ENCODE data around the gene PCSK5. TPM values are rescaled to one million over a fixed set of nuclear protein-coding genes. Genes with fewer than 3 reads are reported as not detected.

Gene PCSK5
- total and polyA plus RNA-seq, 2 donors (not counting 3 experiments of a cell fraction or from before 2014, with no cell fraction given): 2.6 to 4.8 TPM

- Histone ChIP-seq H3K9ac (replicated peaks; ENCODE audit: extremely low read depth, insufficient read depth, low read length) (no peak overlapping the region), H3K9me3 (replicated peaks; ENCODE audit: control insufficient read depth, insufficient read depth, low read length) (no peaks in the 10 kb centered on the region), H3K27me3 (ENCODE audit: control insufficient read depth in 2 of 2, insufficient read depth in 2 of 2, low read length in 2 of 2) (no peaks in the 10 kb centered on the region), H3K4me3 (replicated peaks in 1 of 3; ENCODE audit: insufficient read depth in 1 of 3, low read depth in 1 of 3, low read length in 3 of 3) (no peak overlapping the region), H3K27ac (ENCODE audit: insufficient read depth, low read depth, low read length) (no peak overlapping the region), H3K9me1 (replicated peaks; ENCODE audit: control insufficient read depth, extremely low read depth, insufficient read depth, low read length) (no peaks in the 10 kb centered on the region), H2AFZ (ENCODE audit: low read depth, low read length) (no peak overlapping the region), H3K4me2 (ENCODE audit: insufficient read depth, low read length) (no peak overlapping the region), H3K79me2 (ENCODE audit: control insufficient read depth, insufficient read depth, low read length) (no peaks in the 10 kb centered on the region), H3K36me3 (ENCODE audit: control insufficient read depth in 2 of 2, extremely low read depth in 1 of 2, insufficient read depth in 2 of 2, low read length in 2 of 2) (no peaks in the 10 kb centered on the region), H4K20me1 (replicated peaks; ENCODE audit: control insufficient read depth, extremely low read depth, insufficient read depth, low read length) (no peaks in the 10 kb centered on the region), H3K4me1 (ENCODE audit: control insufficient read depth, extremely low read depth, insufficient read depth, low read length) (no peaks in the 10 kb centered on the region)
- dilution Hi-C loops (cut with MboI; ENCODE audit: extremely low pct_ligation_motif_present, low sequenced_read_pairs): no loop called here
- DNase-seq (ENCODE audit: low read depth, low spot score): no peak
- TF ChIP-seq EZH2 (IDR thresholded peaks at IDR 0.05; ENCODE audit: borderline replicate concordance, low read depth, low read length, severe bottlenecking): no peak
- TF ChIP-seq POLR2A (IDR thresholded peaks at IDR 0.05; ENCODE audit: low read depth, low read length): no peak
- no peak for TF ChIP-seq GATA2 (IDR thresholded peaks at IDR 0.05; ENCODE audit: insufficient read depth, insufficient read length, low read depth, low read length)
- TF ChIP-seq, protein P1, sequence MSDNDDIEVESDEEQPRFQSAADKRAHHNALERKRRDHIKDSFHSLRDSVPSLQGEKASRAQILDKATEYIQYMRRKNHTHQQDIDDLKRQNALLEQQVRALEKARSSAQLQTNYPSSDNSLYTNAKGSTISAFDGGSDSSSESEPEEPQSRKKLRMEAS (IDR thresholded peaks at IDR 0.05; ENCODE audit: insufficient read depth, insufficient read length): no peak
- no peak for TF ChIP-seq JUN (IDR thresholded peaks at IDR 0.05; ENCODE audit: borderline replicate concordance, insufficient read depth, insufficient read length, low read depth)
- TF ChIP-seq, protein P2, sequence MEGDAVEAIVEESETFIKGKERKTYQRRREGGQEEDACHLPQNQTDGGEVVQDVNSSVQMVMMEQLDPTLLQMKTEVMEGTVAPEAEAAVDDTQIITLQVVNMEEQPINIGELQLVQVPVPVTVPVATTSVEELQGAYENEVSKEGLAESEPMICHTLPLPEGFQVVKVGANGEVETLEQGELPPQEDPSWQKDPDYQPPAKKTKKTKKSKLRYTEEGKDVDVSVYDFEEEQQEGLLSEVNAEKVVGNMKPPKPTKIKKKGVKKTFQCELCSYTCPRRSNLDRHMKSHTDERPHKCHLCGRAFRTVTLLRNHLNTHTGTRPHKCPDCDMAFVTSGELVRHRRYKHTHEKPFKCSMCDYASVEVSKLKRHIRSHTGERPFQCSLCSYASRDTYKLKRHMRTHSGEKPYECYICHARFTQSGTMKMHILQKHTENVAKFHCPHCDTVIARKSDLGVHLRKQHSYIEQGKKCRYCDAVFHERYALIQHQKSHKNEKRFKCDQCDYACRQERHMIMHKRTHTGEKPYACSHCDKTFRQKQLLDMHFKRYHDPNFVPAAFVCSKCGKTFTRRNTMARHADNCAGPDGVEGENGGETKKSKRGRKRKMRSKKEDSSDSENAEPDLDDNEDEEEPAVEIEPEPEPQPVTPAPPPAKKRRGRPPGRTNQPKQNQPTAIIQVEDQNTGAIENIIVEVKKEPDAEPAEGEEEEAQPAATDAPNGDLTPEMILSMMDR (IDR thresholded peaks at IDR 0.05; ENCODE audit: extremely low read depth in 1 of 2, insufficient read depth in 1 of 2, low read depth in 1 of 2, low read length in 2 of 2): no peak
- TF ChIP-seq FOS (IDR thresholded peaks at IDR 0.05; ENCODE audit: borderline replicate concordance, insufficient read depth, low read length): no peak
- TF ChIP-seq MYC (IDR thresholded peaks at IDR 0.05; ENCODE audit: low read depth, low read length): no peak
- TF ChIP-seq POLR2AphosphoS5 (IDR thresholded peaks at IDR 0.05; ENCODE audit: insufficient read depth, low read depth, low read length): no peak
- POLR2A ChIA-PET: no interaction called here
- CTCF ChIA-PET: no interaction called here
- FAIRE-seq: no peak
- intact Hi-C loops (cut with micrococcal nuclease): no loop called here
- no TSS peak for BruUV-seq (replicated peaks)
Observed at GRCh38 chr9:76341616-76342015, 451.1 kb downstream of the PCSK5 start.
